Endodermal cell (in vitro differentiated cells): Measurements from ENCODE around the gene DDX6. TPM values are rescaled to one million over a fixed set of nuclear protein-coding genes. Genes with fewer than 3 reads are reported as not detected.

ENCODE experiments used
- DNase-seq: peaks from one replicate; pipeline ENCODE4 v3.0.0-alpha.2; 2017
- H3K27ac ChIP-seq: 2 replicates; pipeline ENCODE4 v1.5.1; 2013; ENCODE audit warnings: mild to moderate bottlenecking, low read depth, low read length, moderate library complexity
- H3K27me3 ChIP-seq: 2 replicates; pipeline ENCODE4 v1.6.1; 2013; ENCODE audit warnings: mild to moderate bottlenecking, low read length, moderate library complexity; ENCODE audit not compliant: insufficient read depth, control insufficient read depth, poor library complexity, severe bottlenecking
- H3K36me3 ChIP-seq: 2 replicates; pipeline ENCODE4 v1.7.0; 2013; ENCODE audit warnings: mild to moderate bottlenecking, low read length, moderate library complexity; ENCODE audit not compliant: control insufficient read depth, insufficient read depth
- H3K4me1 ChIP-seq: one replicate; pipeline ENCODE4 v1.7.0; 2013; ENCODE audit warnings: low read length; ENCODE audit not compliant: control insufficient read depth, insufficient read depth
- H3K4me3 ChIP-seq: 2 replicates; pipeline ENCODE4 v1.5.1; 2013; ENCODE audit warnings: mild to moderate bottlenecking, low read length, moderate library complexity
- H3K9ac ChIP-seq: 2 replicates; pipeline ENCODE4 v1.6.1; 2013; ENCODE audit warnings: mild to moderate bottlenecking, low read length, moderate library complexity; ENCODE audit not compliant: poor library complexity, severe bottlenecking; ENCODE audit errors: extremely low read depth
- H3K9me3 ChIP-seq: 2 replicates; pipeline ENCODE4 v1.6.1; 2013; ENCODE audit warnings: mild to moderate bottlenecking, low read length, moderate library complexity; ENCODE audit not compliant: control insufficient read depth
- H3K27ac Mint-ChIP-seq: 2 replicates; pipeline ENCODE4 v1.8.0; 2020; ENCODE audit warnings: mixed read lengths
- H3K27me3 Mint-ChIP-seq: 2 replicates; pipeline ENCODE4 v1.8.0; 2021; ENCODE audit warnings: mild to moderate bottlenecking, mixed read lengths; ENCODE audit not compliant: insufficient read depth
- H3K36me3 Mint-ChIP-seq: 2 replicates; pipeline ENCODE4 v1.8.0; 2020; ENCODE audit warnings: low read depth, mixed read lengths
- H3K4me1 Mint-ChIP-seq: 2 replicates; pipeline ENCODE4 v1.8.0; 2020; ENCODE audit warnings: mixed read lengths
- H3K4me3 Mint-ChIP-seq: 2 replicates; pipeline ENCODE4 v1.8.0; 2020; ENCODE audit warnings: mild to moderate bottlenecking, moderate library complexity, mixed read lengths
- H3K9me3 Mint-ChIP-seq: 2 replicates; pipeline ENCODE4 v1.8.0; 2020; ENCODE audit warnings: mild to moderate bottlenecking, mixed read lengths
- CTCF ChIP-seq: fragments of 200-600 bp; sonication (generic); conservative IDR thresholded peaks from 2 replicates; pipeline ENCODE4 v1.5.0; 2021; ENCODE audit warnings: antibody characterized with exemption, mild to moderate bottlenecking
- WGBS, 2 experiments: methylation state at CpG; one replicate each; pipeline versions ENCODE4 v1.1.5 to v1.1.7; 2013; ENCODE audit warnings: missing lambda C conversion rate in 2 of 2, mixed read lengths in 1 of 2; ENCODE audit not compliant: insufficient coverage in 1 of 2, insufficient read length in 1 of 2; 5-methylcytosine and 5-hydroxymethylcytosine counted together
- total RNA-seq, 2 donors: library from RNA; stranded (reverse); fragmentation: NEBNext Ultra II Directional in 1 of 2; extraction: Animal tissue kit (Norgen Biotek cat#: 25700) in 1 of 2; gene quantifications; 2 replicates in 1 of 2; 3 replicates in 1 of 2; pipeline ENCODE4 v1.2.1, GENCODE V29; 2021

The DDX6 gene
- total RNA-seq, 2 donors from 2014 or later: 103 to 133 TPM

- Mint-ChIP-seq H3K4me3 (no peak overlapping the region), H3K4me1 (no peaks in the 10 kb centered on the region), H3K36me3 (peaks cover 76% of the 10 kb centered on the region), H3K9me3 (no peaks in the 10 kb centered on the region), H3K27ac (no peak overlapping the region), H3K27me3 (no peaks in the 10 kb centered on the region)
- Histone ChIP-seq H3K4me1 (no peaks in the 10 kb centered on the region), H3K27me3 (no peaks in the 10 kb centered on the region), H3K36me3 (peaks cover 96% of the 10 kb centered on the region), H3K27ac (no peak overlapping the region), H3K9ac (no peak overlapping the region), H3K4me3 (no peak overlapping the region), H3K9me3 (no peaks in the 10 kb centered on the region)
- 96 to 97% methylated on average over 4 to 5 of the region's 5 CpGs for WGBS, 2 experiments
- no peak for DNase-seq
- no peak for TF ChIP-seq CTCF
These were observed 12.1 kb downstream of the DDX6 start for GRCh38 chr11:118778898-118779297.

- H3K27ac Mint-ChIP-seq: no peak overlapping the region
- TF ChIP-seq CTCF: no peak
- no peaks in the 10 kb centered on the region for H3K9me3 Mint-ChIP-seq
- Histone ChIP-seq H3K4me3 (no peak overlapping the region), H3K36me3 (peaks cover 93% of the 10 kb centered on the region), H3K27ac (no peak overlapping the region), H3K4me1 (no peaks in the 10 kb centered on the region), H3K27me3 (no peaks in the 10 kb centered on the region), H3K9me3 (no peaks in the 10 kb centered on the region), H3K9ac (no peak overlapping the region)
- peaks cover 12% of the 10 kb centered on the region for H3K4me1 Mint-ChIP-seq
- WGBS, 2 experiments: 93 to 100% methylated on average over 2 to 4 of the region's 4 CpGs
- DNase-seq: no peak
- no peak overlapping the region for H3K4me3 Mint-ChIP-seq
- no peaks in the 10 kb centered on the region for H3K27me3 Mint-ChIP-seq
- peaks cover 72% of the 10 kb centered on the region for H3K36me3 Mint-ChIP-seq
These were observed 16.9 kb downstream of the DDX6 start for GRCh38 chr11:118774032-118774431.

- 90% methylated on average over 2 to 4 of the region's 4 CpGs for WGBS, 2 experiments
- H3K9me3 Mint-ChIP-seq: no peaks in the 10 kb centered on the region
- TF ChIP-seq CTCF: no peak
- no peak overlapping the region for H3K27ac Mint-ChIP-seq
- H3K27me3 ChIP-seq: no peaks in the 10 kb centered on the region
- peaks cover 12% of the 10 kb centered on the region for H3K4me1 Mint-ChIP-seq
- H3K4me1 ChIP-seq: no peaks in the 10 kb centered on the region
- H3K27me3 Mint-ChIP-seq: no peaks in the 10 kb centered on the region
- H3K9me3 ChIP-seq: no peaks in the 10 kb centered on the region
- H3K36me3 ChIP-seq: peaks cover 90% of the 10 kb centered on the region
- no peak overlapping the region for H3K27ac ChIP-seq
- DNase-seq: no peak
- H3K9ac ChIP-seq: no peak overlapping the region
- H3K4me3 Mint-ChIP-seq: no peak overlapping the region
- peaks cover 69% of the 10 kb centered on the region for H3K36me3 Mint-ChIP-seq
- no peak overlapping the region for H3K4me3 ChIP-seq
These were observed 19.2 kb downstream of the DDX6 start for GRCh38 chr11:118771547-118772288.
